Mucosa of gallbladder (tissue), 1 donor: Measurements from ENCODE around the gene MRPS33. TPM values are rescaled to one million over a fixed set of nuclear protein-coding genes. Genes with fewer than 3 reads are reported as not detected.
"Not testable (repeated sequence)": the region's sequence is repeated elsewhere in the genome, so short reads cannot be mapped to it uniquely, and the experiment has no call there.

Source experiments
- DNase-seq: peaks from one replicate; pipeline ENCODE4 v3.0.0-alpha.2; 2020; ENCODE audit warnings: low spot score
- total RNA-seq: library from RNA; stranded (reverse); gene quantifications from one replicate; pipeline ENCODE4 v1.2.1, GENCODE V29; 2021
- donor health status: DM: no; HTN: no; CAD: no.

MRPS33 gene
- total RNA-seq, 1 donor from 2014 or later: 45.0 TPM

GRCh38 chr7:141012044-141012685 is 2.6 kb downstream of the MRPS33 start:
- DNase-seq: peak; percentile 62

GRCh38 chr7:141011443-141011842 is 3.3 kb downstream of the MRPS33 start:
- DNase-seq: no peak

GRCh38 chr7:141003172-141004065 is 11.3 kb downstream of the MRPS33 start:
- DNase-seq: peak; percentile 14

DNA sequence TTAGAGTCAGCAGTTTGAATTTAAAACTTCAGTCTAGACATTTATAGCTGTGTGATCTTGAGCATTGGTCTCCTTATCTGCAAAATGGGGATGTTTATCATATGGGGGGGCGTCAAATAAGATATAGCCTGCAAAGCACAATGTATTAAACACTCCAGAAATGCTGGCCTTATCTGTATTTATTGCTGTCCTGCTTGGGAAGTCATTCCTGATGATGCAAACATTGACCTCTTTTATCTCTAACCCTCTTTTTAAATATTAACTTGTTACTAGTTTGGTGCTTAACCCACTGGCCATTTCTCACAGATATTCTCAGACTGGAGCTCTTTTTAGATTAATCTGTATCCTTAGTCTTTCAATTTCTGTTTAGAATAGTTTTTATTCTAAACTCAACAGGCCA is 13.2 kb downstream of the MRPS33 start:
- DNase-seq: no peak

- DNase-seq: no peak
These were observed 13.6 kb downstream of the MRPS33 start for GRCh38 chr7:141001122-141001521.

- no peak for DNase-seq
These were observed 16.0 kb downstream of the MRPS33 start for GRCh38 chr7:140998715-140999114.

- no peak for DNase-seq
These were observed 22.3 kb downstream of the MRPS33 start for GRCh38 chr7:140992422-140992821.

GRCh38 chr7:140990193-140990962 is 24.4 kb downstream of the MRPS33 start:
- DNase-seq: no peak

DNA sequence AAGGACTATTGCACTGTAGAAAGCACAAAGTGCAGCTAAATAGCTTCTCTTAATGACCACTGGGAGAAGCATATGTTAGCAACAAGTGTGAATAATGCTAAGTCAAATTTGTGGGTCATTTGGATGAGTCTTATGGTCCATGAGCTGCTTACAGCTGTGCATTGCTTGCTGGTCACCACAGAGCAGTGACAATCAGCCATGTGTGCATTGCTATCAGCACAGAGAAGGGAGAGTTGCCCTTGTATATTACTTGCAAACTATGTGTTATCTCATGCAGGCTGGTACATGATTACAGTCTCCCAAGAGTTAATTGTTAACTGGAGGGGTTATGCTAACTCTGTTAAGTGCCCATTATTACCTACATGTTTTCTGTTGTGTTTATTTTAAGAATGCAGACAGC is 25.7 kb downstream of the MRPS33 start:
- no peak for DNase-seq

- DNase-seq: no peak
These were observed 30.9 kb downstream of the MRPS33 start for GRCh38 chr7:140983802-140984201.

DNA sequence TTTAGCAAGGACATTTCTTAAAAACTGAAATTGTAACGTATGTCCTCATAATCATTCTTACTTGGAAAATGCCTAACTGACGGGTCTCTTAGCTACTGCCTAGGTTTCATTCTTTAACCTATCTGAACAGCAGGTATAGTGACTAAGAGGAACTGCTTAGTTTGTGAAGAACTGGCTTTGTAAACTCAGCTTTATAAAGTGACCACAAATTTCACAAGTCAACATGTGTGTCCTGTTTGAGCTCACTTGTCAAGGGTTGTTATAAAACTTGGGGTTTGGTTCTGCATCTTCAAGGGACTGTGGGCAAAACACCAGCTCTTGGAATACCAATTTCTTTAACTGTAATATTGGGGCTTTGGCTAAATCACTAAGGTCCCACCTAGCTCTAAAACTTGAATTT is 32.2 kb downstream of the MRPS33 start:
- no peak for DNase-seq

- no peak for DNase-seq
These were observed 32.8 kb downstream of the MRPS33 start for GRCh38 chr7:140981951-140982350.

- no peak for DNase-seq
These were observed 37.0 kb downstream of the MRPS33 start for GRCh38 chr7:140977741-140978140.

- no peak for DNase-seq
These were observed 41.6 kb downstream of the MRPS33 start for GRCh38 chr7:140972876-140973829.

DNA sequence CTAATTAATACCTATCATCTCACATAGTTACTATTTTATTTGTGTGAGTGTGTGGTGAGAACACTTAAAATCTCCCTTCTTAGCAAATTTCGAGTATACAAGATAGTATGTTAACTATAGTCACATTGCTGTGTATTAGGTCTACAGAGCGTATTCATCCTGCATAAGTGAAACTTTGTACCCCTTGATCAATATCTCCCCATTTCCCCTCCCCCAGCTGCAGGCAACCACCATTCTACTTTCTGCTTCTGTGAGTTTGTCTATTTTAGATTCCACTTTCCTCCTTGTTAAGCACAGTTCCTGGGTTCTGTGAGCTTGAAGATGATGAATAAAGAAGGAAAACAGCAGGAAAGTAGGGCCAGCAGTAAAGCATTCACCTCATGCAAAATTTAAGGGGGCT is 42.4 kb downstream of the MRPS33 start:
- no peak for DNase-seq

DNA sequence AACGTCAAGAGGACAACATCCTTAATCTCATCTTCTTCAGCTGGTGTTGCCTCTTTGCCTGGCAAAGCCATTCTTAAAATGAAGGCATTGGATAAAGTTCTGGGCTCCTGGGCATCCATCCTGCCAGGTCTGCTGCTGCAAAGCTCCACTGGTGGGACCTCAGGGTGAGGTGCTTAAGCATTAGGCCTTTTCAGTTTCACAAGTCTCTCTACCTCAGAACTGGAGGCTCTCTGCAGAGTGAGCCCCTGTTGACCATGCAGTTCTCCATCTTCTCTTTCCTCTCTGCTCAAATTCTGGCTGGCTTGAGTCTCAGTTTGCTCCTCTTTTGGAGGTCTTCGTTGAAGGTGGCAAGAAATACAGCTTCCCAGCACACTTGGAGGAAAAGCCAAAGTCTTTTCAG is 47.3 kb downstream of the MRPS33 start:
- DNase-seq: no peak

DNA sequence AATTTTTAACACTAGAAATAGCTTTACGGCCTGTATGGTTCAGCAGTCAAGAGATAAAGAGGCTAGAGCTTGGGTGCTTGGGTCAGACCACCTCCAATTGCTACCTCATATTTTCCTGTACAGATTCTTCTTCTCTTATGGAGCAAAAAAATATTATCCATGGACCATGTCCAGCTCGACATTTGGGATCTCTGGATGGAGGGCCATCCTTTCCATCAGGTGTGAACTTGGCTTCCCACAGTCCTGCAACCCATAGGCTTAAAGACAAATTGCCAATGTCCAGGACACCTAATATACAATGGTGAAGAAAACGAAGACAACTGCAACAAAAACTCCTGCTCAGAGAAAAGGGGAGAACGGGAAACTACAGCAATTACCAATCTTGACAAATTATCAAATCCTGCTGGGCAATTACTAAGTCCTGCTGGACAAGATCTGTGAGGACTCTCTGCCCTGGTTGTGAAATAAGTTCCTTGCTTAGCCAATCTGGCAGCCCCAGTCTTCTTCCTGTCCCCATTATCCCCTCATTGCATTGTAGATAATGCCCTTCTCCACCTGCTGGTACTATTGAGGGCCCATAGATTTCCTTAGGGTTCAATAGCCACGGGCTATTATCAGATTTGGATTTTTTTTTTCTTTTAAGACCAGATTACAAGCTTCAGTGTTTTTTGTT is 48.1 kb downstream of the MRPS33 start:
- no peak for DNase-seq

DNA sequence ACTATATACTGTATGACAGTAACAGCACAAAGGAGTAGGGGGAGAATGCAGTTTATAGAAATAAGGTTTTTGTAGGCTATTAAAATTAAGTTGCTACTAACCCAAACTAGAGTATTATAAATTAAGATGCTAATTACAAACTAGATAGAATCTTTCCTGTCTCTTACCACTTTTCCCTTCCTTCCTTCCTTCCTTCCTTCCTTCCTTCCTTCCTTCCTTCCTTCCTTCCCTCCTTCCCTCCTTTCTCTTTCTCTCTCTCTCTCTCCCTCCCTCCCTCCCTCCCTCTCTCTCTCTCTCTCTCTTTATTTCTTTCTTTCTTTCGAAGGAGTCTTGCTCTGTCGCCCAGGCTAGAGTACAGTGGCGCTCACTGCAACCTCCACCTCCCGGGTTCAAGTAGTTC is 53.6 kb downstream of the MRPS33 start:
- no peak for DNase-seq

DNA sequence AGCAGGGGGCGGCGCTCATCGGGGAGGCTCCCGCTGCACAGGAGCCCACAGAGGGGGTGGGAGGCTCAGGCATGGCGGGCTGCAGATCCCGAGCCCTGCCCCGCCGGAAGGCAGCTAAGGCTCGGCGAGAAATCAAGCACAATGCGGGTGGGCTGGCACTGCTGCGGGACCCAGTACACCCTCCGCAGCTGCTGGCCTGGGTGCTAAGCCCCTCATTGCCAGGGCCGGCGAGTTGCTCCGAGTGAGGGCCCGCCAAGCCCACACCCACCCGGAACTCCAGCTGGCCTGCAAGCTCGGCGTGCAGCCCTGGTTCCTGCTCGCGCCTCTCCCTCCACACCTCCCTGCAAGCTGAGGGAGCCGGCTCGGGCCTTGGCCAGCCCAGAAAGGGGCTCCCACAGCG is 57.8 kb downstream of the MRPS33 start:
- DNase-seq: not testable (repeated sequence)
